Right atrium auricular region (tissue), 2 donors: ENCODE data around the gene UPK3A. TPM values are rescaled to one million over a fixed set of nuclear protein-coding genes. Genes with fewer than 3 reads are reported as not detected.

Source experiments
- DNase-seq: peaks from one replicate; pipeline ENCODE4 v3.0.0-alpha.2; 2019; ENCODE audit warnings: low spot score
- H3K27ac ChIP-seq, 2 donors: fragments of 200-600 bp; sonication (generic); 1 replicate in 1 of 2; 2 replicates in 1 of 2; pipeline ENCODE4 v1.5.1; 2016 to 2019
- H3K27me3 ChIP-seq, 2 donors: fragments of 200-600 bp; sonication (generic); one replicate each; pipeline versions ENCODE4 v1.5.1 to v1.6.0; 2017 to 2019
- H3K36me3 ChIP-seq: fragments of 200-600 bp; sonication (generic); one replicate; pipeline ENCODE4 v1.5.1; 2016
- H3K4me1 ChIP-seq, 2 donors: fragments of 200-600 bp; sonication (generic); one replicate each; pipeline versions ENCODE4 v1.5.1 to v1.6.0; 2017 to 2019
- H3K4me3 ChIP-seq, 2 donors: fragments of 200-600 bp; sonication (generic); 1 replicate in 1 of 2; 2 replicates in 1 of 2; pipeline ENCODE4 v1.5.1; 2017 to 2019; ENCODE audit warnings: mild to moderate bottlenecking in 1 of 2, moderate library complexity in 1 of 2
- H3K9me3 ChIP-seq, 2 donors: fragments of 200-600 bp; sonication (generic); one replicate each; pipeline ENCODE4 v1.5.1; 2019
- total RNA-seq, 2 donors: library from RNA; depleted of rRNA; stranded (reverse); fragments of >200 nt; gene quantifications; one replicate each; pipeline ENCODE4 v1.1.0, GENCODE V29; 2016
- TF ChIP-seq, protein P1 (sequence below), 2 donors: fragments of 200-600 bp; sonication (generic); IDR thresholded peaks; one replicate each; pipeline ENCODE4 v1.5.1; 2019; ENCODE audit warnings: antibody characterized with exemption in 2 of 2

The UPK3A gene
- total RNA-seq, 2 donors from 2014 or later: not detected

GRCh38 chr22:45308957-45309421 lies 24.2 kb downstream of the UPK3A start:
- Histone ChIP-seq H3K4me3 (peak overlapping the region; percentile 23 to 91), H3K4me1 (peaks cover 0 to 29% of the 10 kb centered on the region in 2 donors), H3K36me3 (no peaks in the 10 kb centered on the region), H3K27me3 (no peaks in the 10 kb centered on the region), H3K27ac (peak overlapping the region; percentile 85 to 88), H3K9me3 (no peaks in the 10 kb centered on the region)
- TF ChIP-seq, protein P1, sequence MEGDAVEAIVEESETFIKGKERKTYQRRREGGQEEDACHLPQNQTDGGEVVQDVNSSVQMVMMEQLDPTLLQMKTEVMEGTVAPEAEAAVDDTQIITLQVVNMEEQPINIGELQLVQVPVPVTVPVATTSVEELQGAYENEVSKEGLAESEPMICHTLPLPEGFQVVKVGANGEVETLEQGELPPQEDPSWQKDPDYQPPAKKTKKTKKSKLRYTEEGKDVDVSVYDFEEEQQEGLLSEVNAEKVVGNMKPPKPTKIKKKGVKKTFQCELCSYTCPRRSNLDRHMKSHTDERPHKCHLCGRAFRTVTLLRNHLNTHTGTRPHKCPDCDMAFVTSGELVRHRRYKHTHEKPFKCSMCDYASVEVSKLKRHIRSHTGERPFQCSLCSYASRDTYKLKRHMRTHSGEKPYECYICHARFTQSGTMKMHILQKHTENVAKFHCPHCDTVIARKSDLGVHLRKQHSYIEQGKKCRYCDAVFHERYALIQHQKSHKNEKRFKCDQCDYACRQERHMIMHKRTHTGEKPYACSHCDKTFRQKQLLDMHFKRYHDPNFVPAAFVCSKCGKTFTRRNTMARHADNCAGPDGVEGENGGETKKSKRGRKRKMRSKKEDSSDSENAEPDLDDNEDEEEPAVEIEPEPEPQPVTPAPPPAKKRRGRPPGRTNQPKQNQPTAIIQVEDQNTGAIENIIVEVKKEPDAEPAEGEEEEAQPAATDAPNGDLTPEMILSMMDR (IDR thresholded peaks at IDR 0.05): no peak
- DNase-seq: no peak

GRCh38 chr22:45309422-45310227 lies 24.9 kb downstream of the UPK3A start, which contains the start of gene FAM118A:
Gene FAM118A, plus strand, starts transcription at chr22:45309934. Its CDS starts 12,446 bp downstream, at chr22:45322380.
- H3K27ac ChIP-seq: peak within 1 kb of the TSS; percentile 85 to 88
- peaks cover 0 to 35% of the 10 kb centered on the region in 2 donors for H3K4me1 ChIP-seq
- DNase-seq: peak; percentile 92
- no peaks in the 10 kb centered on the region for H3K9me3 ChIP-seq
- no peaks in the 10 kb centered on the region for H3K27me3 ChIP-seq
- H3K36me3 ChIP-seq: no peaks in the 10 kb centered on the region
- H3K4me3 ChIP-seq: peak within 1 kb of the TSS; percentile 88 to 91
- TF ChIP-seq, protein P1 (IDR thresholded peaks at IDR 0.05): peak in 1 of 2 donors; percentile 19

GRCh38 chr22:45310331-45310976 lies 25.7 kb downstream of the UPK3A start:
- Histone ChIP-seq H3K9me3 (no peaks in the 10 kb centered on the region), H3K27ac (peak overlapping the region; percentile 85 to 88), H3K4me3 (peak overlapping the region; percentile 88 to 91), H3K4me1 (peaks cover 0 to 38% of the 10 kb centered on the region in 2 donors), H3K36me3 (no peaks in the 10 kb centered on the region), H3K27me3 (no peaks in the 10 kb centered on the region)
- no peak for DNase-seq
- TF ChIP-seq, protein P1 (IDR thresholded peaks at IDR 0.05): no peak

DNA sequence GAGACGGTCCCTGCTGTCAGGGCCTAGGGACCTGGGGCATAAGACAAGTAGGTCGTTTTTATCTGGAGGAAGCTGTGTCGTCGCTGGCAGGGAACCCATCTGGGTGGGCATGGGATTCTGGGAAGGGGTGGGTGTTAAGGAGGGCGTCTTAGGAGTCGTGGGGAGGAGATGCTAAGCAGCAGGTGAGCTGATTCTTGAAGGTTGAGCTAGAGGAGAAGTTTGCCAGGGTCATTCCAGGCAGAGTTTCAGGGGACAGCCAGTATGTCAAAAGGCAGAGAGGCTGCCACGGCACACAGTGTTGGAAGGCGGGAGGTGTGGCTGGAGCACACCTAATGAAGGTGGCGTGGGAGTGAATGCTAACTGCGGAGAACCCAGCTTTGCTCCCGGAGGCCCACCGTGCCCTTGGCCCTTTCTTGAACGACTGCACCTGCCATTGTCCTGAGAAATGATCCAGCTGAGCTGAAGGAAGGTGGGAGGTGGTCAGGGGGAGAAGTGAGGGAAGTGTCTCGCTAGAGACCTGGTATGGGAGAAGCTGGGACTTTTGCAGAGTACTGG lies 26.3 kb downstream of the UPK3A start:
- no peaks in the 10 kb centered on the region for H3K9me3 ChIP-seq
- H3K4me1 ChIP-seq: peaks cover 0 to 39% of the 10 kb centered on the region in 2 donors
- TF ChIP-seq, protein P1 (IDR thresholded peaks at IDR 0.05): no peak
- H3K36me3 ChIP-seq: no peaks in the 10 kb centered on the region
- DNase-seq: no peak
- peak overlapping the region; percentile 88 to 91 for H3K4me3 ChIP-seq
- H3K27me3 ChIP-seq: no peaks in the 10 kb centered on the region
- peak overlapping the region; percentile 85 to 88 for H3K27ac ChIP-seq

- no peaks in the 10 kb centered on the region for H3K36me3 ChIP-seq
- TF ChIP-seq, protein P1 (IDR thresholded peaks at IDR 0.05): no peak
- H3K27ac ChIP-seq: peak overlapping the region in 1 of 2 donors; percentile 60
- no peaks in the 10 kb centered on the region for H3K27me3 ChIP-seq
- no peaks in the 10 kb centered on the region for H3K9me3 ChIP-seq
- DNase-seq: no peak
- H3K4me3 ChIP-seq: no peak overlapping the region
- H3K4me1 ChIP-seq: peaks cover 0 to 52% of the 10 kb centered on the region in 2 donors
These were observed 27.7 kb downstream of the UPK3A start for GRCh38 chr22:45312415-45312814.
